Fibroblast of the aortic adventitia (primary cell): ENCODE data around the gene LRRC3. TPM values are rescaled to one million over a fixed set of nuclear protein-coding genes. Genes with fewer than 3 reads are reported as not detected.

Experiments
- DNase-seq: peaks from one replicate; pipeline ENCODE4 v3.0.0-alpha.2; 2010; ENCODE audit warnings: low read depth
- H3K4me3 ChIP-seq: 2 replicates; pipeline ENCODE4 v1.5.1; 2011; ENCODE audit warnings: low read depth, mild to moderate bottlenecking, control low read depth, low read length, moderate library complexity
- CTCF ChIP-seq: IDR thresholded peaks from 2 replicates; pipeline ENCODE4 v1.5.1; 2011; ENCODE audit warnings: mild to moderate bottlenecking, low read length, control low read depth, inconsistent platforms; ENCODE audit not compliant: insufficient read depth
- total RNA-seq: library from RNA; depleted of rRNA; stranded (reverse); fragments of >200 nt; gene quantifications from 2 replicates; pipeline ENCODE4 v1.2.3, GENCODE V29; 2012; ENCODE audit warnings: low replicate concordance

Gene LRRC3
- total RNA-seq, 1 donor, result 0.45 TPM

GRCh38 chr21:44440241-44441040, 14.9 kb upstream of the LRRC3 start:
- no peak for DNase-seq
- H3K4me3 ChIP-seq, result no peak overlapping the region
- TF ChIP-seq CTCF, result no peak

GRCh38 chr21:44441041-44441400, 14.3 kb upstream of the LRRC3 start:
- no peak overlapping the region for H3K4me3 ChIP-seq
- TF ChIP-seq CTCF, result no peak
- no peak for DNase-seq

- TF ChIP-seq CTCF, result no peak
- H3K4me3 ChIP-seq, result no peak overlapping the region
- no peak for DNase-seq
These were observed 13.6 kb upstream of the LRRC3 start for GRCh38 chr21:44441581-44442265.

- TF ChIP-seq CTCF, result no peak
- no peak for DNase-seq
- no peak overlapping the region for H3K4me3 ChIP-seq
These were observed 12.8 kb upstream of the LRRC3 start for GRCh38 chr21:44442266-44443125.

- TF ChIP-seq CTCF, result no peak
- DNase-seq, result no peak
- H3K4me3 ChIP-seq, result no peak overlapping the region
These were observed 11.9 kb upstream of the LRRC3 start for GRCh38 chr21:44443291-44443890.

- no peak overlapping the region for H3K4me3 ChIP-seq
- DNase-seq, result no peak
- TF ChIP-seq CTCF, result no peak
These were observed 11.4 kb upstream of the LRRC3 start for GRCh38 chr21:44443891-44444285.
